Adrenal gland (tissue), 5 donors: ENCODE measurements around the gene OR2H2.

Source experiments
- POLR2A ChIP-seq, 2 donors: fragments of 450-650 bp; IDR thresholded peaks; one replicate each; pipeline ENCODE4 v1.6.1; 2017; ENCODE audit warnings: antibody characterized with exemption in 2 of 2, mild to moderate bottlenecking in 2 of 2, moderate library complexity in 1 of 2
- TF ChIP-seq, protein P1 (sequence below), 6 experiments: fragments of 450-650 bp in 4 of 6; fragments of 200-600 bp in 2 of 6; sonication (generic) in 1 of 6; IDR thresholded peaks; 1 replicate in 5 of 6; 2 replicates in 1 of 6; pipeline versions ENCODE4 v1.5.1 to v1.8.0; 2016 to 2021; ENCODE audit warnings: antibody characterized with exemption in 6 of 6, mild to moderate bottlenecking in 2 of 6, moderate library complexity in 1 of 6
- donor health status: DM: no; HTN: no; CAD: no.

DNA sequence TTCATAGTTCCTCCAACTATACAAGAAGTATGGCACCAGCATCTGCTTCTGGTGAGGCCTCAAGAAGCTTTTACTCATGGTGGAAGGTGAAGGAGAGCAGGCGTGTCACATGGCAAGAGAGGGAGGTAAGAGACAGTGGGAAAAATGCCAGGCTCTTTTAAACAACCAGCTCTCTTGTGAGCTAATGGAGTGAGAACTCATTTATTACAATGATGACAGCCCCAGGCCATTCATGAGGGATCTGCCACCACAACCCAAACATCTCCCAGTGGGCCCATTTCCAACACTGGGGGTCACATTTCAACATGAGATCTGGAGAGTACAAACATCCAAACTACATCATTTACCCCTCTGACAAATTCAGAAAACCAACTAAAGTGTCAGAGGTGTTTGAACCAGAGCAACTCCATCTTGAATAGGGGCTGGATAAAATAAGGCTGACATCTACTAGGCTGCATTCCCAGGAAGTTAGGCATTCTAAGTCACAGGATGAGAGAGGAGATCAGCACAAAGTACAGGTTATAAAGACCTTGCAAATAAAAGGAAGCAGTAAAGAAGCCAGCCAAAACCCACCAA lies 23.2 kb upstream of the OR2H2 start:
- TF ChIP-seq, protein P1, sequence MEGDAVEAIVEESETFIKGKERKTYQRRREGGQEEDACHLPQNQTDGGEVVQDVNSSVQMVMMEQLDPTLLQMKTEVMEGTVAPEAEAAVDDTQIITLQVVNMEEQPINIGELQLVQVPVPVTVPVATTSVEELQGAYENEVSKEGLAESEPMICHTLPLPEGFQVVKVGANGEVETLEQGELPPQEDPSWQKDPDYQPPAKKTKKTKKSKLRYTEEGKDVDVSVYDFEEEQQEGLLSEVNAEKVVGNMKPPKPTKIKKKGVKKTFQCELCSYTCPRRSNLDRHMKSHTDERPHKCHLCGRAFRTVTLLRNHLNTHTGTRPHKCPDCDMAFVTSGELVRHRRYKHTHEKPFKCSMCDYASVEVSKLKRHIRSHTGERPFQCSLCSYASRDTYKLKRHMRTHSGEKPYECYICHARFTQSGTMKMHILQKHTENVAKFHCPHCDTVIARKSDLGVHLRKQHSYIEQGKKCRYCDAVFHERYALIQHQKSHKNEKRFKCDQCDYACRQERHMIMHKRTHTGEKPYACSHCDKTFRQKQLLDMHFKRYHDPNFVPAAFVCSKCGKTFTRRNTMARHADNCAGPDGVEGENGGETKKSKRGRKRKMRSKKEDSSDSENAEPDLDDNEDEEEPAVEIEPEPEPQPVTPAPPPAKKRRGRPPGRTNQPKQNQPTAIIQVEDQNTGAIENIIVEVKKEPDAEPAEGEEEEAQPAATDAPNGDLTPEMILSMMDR (IDR thresholded peaks at IDR 0.05) = no peak
- no peak for TF ChIP-seq POLR2A (IDR thresholded peaks at IDR 0.05)
